WI38 (cell line): ENCODE data around the gene SLC9A9.

Source experiments
- H3K4me3 ChIP-seq: 2 replicates; pipeline ENCODE4 v1.5.1; 2011; ENCODE audit warnings: low read depth, mild to moderate bottlenecking, control low read depth, low read length
- TF ChIP-seq, protein P1 (sequence below): IDR thresholded peaks from 2 replicates; pipeline ENCODE4 v1.5.1; 2012; ENCODE audit warnings: low read depth, mild to moderate bottlenecking, control low read depth, low read length

The SLC9A9 gene

DNA sequence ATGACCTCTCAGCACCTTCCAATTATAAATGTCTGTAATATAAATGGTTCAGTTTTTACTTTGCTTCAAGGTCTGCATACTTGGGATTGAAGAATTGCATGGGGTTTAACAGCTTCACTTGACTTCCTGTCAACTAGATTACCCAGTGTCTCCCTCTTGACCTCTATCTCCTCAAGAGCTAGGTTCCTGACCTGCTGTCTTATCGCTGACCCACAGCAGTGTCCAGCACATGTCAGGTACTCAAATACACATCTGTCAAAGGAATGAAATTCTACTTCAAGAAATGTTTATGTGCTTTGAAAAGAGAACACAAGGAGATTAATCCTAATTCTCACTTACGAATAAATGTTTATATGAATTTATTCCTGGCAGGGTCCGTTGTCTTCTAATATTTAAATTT lies 284.5 kb downstream of the SLC9A9 start:
- TF ChIP-seq, protein P1, sequence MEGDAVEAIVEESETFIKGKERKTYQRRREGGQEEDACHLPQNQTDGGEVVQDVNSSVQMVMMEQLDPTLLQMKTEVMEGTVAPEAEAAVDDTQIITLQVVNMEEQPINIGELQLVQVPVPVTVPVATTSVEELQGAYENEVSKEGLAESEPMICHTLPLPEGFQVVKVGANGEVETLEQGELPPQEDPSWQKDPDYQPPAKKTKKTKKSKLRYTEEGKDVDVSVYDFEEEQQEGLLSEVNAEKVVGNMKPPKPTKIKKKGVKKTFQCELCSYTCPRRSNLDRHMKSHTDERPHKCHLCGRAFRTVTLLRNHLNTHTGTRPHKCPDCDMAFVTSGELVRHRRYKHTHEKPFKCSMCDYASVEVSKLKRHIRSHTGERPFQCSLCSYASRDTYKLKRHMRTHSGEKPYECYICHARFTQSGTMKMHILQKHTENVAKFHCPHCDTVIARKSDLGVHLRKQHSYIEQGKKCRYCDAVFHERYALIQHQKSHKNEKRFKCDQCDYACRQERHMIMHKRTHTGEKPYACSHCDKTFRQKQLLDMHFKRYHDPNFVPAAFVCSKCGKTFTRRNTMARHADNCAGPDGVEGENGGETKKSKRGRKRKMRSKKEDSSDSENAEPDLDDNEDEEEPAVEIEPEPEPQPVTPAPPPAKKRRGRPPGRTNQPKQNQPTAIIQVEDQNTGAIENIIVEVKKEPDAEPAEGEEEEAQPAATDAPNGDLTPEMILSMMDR: no peak
- H3K4me3 ChIP-seq: no peak overlapping the region

DNA sequence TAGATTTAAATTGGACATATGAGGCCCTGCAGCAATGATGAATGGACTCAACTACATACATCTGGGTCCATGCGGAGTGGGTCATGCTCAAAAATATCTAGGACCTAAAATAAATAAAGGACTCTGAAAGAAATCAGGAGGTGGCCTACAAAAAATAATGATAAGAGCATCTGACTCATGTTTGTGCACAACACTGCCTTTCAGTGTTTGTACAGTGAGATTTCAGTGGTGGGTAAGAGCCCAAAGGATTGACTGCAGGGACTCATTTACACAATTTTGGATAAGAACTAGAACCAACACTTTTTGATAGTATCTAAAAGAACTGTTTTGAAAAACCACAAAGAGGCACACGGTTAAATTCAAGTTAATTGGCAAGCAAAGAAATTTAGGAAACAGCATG lies 285.5 kb downstream of the SLC9A9 start:
- H3K4me3 ChIP-seq: no peak overlapping the region
- TF ChIP-seq, protein P1: no peak

DNA sequence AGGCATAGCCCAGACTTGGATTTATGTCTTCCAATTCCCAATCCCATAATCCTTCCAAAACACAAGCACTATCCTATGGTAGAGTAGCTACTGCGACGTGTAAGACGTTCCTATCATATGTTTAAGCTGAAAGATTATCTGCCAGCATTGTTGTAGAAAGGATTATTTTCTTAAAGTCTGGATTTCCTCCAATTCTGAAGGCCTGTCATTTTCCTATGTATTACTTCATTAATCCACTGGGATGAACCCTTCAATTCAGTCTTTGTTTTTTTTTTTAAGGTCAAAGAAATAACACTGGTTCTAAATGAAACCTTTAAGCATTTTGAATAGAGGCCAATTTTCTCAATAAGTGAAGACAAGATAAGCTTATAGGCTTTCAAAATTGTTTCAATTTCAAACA lies 289.0 kb downstream of the SLC9A9 start:
- TF ChIP-seq, protein P1: no peak
- H3K4me3 ChIP-seq: no peak overlapping the region

DNA sequence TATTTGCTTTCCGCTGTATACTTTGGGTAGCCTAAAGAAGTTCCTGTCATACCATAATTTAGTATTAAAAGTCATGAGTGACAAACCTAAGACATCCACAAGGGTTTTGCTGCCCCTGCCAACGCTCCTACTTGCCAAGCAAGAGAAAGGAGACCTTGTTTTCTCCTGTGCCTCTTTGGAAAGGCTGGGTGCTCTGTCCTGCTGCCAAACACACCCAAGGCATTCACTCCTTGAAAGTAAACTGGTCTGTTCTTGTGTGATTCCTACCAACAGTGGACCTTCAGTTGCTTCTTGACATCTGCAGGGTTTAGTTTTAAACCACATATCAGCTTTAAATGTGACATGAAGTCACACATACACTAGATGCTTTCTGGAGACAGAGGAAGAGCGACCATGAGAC lies 295.4 kb downstream of the SLC9A9 start:
- no peak overlapping the region for H3K4me3 ChIP-seq
- TF ChIP-seq, protein P1: no peak

DNA sequence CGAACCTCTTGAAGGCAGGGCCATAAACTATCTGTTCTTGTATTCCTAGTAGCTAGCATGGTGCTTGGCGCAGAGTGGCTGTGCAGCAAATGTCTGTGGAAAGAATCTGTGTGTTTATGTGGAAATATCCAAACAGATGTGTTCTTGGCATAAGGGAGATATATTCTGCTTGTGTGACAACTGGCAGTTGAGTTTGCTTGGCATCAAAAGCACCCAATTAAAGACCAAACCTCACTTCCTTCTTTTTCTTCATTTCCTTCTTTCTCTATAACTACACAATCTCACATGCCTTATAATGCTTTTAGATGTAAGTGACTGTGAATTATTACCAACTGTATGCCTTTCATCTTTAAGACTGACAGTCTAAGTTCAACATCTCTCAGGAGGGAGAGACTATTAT lies 296.5 kb downstream of the SLC9A9 start:
- no peak overlapping the region for H3K4me3 ChIP-seq
- TF ChIP-seq, protein P1: no peak

DNA sequence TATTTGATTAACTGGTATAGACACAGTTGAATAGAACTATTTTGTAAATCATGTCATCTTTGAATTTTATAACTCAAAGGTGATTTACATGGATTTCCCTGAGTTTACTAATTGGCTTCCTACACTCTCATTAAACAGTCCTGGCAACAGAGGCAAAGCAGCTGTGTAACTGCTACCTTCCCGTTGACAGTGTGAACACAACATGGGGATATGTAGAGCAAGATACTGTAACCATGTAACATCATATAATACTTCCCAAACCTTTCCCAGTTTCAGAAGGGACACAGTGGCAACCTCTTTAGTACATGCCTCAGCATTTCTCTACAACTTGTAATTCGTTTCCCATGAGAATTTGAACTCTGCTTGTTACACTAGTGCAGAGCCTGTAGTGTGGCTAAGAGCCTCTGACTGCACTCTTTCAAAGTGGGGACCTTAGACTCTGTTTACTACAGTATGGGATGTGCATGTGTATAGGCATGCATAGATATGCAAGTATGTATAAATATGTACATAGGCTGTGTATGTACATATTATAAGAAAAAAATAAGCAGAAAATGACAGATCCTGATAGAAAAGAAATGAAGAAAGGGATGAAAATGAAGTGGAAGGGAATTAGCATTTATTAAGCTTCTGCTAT lies 299.3 kb downstream of the SLC9A9 start:
- H3K4me3 ChIP-seq: no peak overlapping the region

DNA sequence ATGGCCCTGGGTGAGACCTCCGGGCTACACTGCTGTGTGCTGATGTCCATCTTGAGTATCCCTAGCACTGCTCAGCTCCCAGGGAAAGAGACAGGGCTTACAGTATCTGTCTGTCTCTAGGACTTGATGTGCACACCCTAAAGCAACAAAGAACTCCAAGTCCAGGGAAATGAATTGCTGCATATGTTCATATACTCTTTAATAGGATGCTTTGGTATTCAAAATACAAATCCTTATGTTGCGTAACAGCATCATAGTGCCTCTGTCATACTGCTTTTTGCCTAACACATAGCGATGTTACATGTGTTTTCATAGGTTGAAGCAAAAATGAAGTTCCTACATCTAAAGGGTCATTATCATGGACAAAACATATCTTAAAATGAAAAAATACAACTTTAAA lies 299.9 kb downstream of the SLC9A9 start:
- TF ChIP-seq, protein P1: no peak

More for the DNA sequence above, 299.3 kb downstream of the SLC9A9 start:
- TF ChIP-seq, protein P1: no peak

More for the DNA sequence above, 299.9 kb downstream of the SLC9A9 start:
- no peak overlapping the region for H3K4me3 ChIP-seq
